GM18502 (cell line): ENCODE measurements around the gene ADAMTS8.

Experiments used
- ATAC-seq: cut with Tn5 transposase; IDR thresholded peaks from one replicate; pipeline ENCODE4 v1.9.1; 2021; ENCODE audit warnings: mild to moderate bottlenecking; ENCODE audit not compliant: unreplicated experiment, poor library complexity

The ADAMTS8 gene

GRCh38 chr11:130421199-130421585 lies 7.2 kb downstream of the ADAMTS8 start:
- ATAC-seq, result no peak

DNA sequence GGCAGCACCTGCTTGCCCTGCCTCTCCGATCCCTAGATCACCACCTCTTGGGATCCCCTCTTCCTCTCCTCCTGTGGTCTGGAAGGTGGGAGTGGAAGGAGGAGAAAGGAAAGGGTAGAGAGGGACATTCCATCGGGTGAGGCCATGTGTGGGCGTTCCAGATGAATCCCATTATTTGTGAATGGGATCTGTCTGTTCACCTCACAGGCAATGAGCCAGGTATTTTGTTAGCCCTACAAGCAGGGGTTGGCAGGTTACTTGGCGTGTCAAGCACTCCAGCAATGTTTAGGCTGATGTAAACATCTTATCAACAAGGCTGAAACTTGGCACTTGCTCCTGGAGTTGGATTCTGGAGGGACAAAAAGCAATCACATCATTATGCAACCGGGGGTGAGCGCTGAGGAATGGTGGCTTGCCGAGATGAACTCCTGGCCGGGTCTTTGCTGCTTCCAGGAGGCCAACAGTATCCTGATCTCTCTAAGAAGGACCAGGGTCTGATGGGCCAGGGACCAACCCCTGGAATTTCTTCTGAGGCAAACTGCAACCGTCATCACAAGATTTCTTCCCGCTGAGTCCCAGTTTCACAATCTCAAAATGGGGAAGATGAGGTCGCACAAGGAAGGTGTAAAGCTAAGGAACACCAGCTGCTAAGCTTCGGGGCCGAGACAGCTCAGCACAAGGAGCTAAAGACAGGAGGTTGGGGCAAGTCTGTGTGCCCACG lies 7.8 kb downstream of the ADAMTS8 start:
- no peak for ATAC-seq

DNA sequence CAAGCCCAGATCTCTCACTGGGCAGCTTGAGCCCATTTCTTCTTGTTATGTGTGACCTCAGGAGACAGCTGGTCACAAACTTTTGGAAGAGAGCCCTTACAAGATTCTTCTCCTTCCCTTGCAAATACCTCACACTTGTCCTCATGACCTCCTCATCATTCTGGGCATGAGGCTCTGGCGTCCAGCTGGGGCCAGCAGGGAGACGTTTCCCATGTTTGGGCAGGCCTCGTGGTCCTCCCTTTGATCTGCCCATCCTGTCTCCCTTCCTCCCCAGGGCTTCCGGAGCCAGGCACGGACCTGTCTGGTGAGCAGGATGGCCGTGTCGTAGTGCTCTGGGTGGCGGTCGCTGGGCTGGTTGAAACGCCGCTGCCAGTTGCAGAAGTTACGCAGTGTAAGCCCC lies 9.7 kb downstream of the ADAMTS8 start:
- ATAC-seq, result no peak

DNA sequence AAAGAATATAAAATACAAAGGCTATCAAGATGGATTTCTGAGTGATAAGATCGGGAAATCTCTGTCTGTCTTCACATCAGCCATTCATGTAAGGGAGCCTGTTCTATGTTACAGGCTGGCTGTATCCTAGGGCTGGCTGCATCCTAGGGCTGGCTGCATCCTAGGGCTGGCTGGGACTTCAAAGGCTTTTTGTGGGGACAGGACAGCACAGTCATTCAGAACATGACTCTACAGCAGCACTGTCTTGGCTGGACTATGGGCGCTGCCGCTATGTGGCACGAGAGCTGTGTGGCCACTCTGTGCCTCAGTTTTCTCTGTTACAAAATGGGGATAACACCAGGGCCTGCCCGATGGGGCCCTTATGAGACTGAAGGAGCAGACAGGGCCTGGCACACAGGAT lies 10.2 kb downstream of the ADAMTS8 start:
- ATAC-seq, result no peak

DNA sequence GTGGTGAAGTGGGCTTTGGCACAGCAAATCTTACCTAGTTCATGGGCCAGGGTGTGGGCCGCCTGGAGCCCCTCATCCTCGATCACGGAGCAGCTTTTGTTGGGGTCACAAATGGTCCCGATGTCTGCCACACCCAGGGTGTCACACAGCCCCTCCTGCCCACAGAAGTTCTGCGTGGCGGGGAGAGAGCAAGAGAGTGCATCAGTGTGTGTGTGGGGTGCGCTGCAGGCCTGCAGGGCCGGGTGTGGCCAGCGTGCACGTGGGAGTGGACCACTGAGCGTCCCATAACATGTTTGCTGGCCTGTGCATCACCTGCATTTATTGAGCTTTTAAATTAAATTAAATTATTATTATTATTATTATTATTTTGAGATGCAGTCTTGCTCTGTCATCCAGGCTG lies 11.5 kb downstream of the ADAMTS8 start:
- ATAC-seq, result no peak

- ATAC-seq, result no peak
Measured at GRCh38 chr11:130416530-130416882, 11.9 kb downstream of the ADAMTS8 start.

DNA sequence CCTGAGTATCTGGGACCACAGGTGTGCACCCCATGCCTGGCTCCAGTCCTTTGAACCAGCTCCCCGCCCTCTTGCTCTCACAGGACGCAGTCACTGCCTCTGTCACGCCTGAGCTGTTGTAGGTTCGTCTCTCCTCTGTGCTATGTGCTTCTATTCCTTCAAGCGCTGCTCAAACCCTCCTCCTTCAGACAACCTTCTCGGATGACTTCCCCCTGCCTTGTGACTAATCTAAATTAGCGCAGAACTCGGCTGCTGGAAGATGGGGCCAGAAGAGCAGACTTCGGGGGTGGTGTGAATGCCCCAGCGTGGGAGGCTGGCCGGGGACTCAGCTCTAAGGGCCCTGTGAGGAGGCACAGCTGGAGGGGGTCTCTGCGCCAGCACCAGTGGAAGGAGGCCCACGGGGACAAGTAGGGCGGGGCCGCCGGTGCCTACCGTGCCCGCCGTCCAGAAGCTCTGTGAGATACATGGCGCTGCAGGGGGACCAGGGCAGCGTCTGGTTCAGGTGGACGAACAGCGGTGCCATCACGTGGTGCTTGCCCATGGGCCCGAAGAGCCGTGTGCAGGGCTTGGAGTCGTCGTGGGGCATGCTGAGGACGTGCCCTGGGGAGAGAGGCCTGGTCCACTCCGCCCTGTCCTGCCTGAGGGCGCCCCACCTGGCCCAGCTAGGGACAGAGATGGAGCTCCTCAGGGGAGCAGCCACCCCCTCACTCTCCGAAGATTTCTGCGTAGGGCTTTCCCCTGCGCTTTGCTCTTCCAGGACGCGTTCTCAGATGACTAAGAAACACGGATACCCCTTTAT lies 12.5 kb downstream of the ADAMTS8 start:
- no peak for ATAC-seq

DNA sequence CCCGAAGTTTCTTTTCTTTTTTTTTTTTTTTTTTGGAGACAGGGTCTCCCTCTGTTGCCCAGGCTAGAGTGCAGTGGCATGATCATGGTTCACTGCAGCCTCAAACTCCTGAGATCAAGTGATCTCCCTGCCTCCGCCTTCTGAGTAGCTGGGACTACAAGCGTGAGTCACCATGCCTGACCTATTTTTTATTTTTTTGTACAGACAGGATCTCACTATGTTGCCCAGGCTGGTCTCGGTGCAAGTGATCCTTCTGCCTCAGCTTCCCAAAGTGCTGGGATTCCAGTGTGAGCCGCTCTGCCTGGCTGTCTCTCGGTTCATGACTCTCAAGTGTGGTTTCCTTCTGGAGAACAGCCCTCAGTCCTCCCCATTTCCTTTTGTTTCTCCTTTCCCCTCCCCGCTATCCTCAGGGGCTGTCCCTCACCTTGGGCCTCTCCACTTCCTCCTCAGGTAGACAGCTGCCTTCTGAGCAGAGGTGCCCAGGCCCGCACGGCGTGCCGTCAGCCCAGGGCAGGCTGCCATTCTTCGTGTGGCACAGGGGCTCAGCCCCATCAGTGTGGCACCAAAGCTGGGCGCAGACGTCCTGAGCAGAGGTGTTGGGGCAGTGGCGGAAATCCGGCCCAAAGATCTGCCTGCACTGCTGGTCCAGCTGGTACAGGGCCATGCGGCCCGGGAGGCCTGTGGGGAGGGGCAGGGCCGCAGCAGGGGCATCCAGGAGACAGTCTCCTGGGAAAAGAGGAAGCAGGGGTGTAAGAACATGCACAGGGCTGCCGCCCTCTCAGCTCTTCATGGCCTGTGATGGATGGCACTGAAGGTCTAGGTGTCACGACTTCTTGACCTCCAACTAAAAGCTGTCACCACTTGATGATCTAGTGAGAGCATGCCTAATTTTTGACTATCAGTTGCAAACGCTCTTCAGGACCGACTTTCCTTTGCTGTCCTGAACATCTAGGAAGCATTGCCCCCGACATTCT lies 14.0 kb downstream of the ADAMTS8 start:
- no peak for ATAC-seq

DNA sequence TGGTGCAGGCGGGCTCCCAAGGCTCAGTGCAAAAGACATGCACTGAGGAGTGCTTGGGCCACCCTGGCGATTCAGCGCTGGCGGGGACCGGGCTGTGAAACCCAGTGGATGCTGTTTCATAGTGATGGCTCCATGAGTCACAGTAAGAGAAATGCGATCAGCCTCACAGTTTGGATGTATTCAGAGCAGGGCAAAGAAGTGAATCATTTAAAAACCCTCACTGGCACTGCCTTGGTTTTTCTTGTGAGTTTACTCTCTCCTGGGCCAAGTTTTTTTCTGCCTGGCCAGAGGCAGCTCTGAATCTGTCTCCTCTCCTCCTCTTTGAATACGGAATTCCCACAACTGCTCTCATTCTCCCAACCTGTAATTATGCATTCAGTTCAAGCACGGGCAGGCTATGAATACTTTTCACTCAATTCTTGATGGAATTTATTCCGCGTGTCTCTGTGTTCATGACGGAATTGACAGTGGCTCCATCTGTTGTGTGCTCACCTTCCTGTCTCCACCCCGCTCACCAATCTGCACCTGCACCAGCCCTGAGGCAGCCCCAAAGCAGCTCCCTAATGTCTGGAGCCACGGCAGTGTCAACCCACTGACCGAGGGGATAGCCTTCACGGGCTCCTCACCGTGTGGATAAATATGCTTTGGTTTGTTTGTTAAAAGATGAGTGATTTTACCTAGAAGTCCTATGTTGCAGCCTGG lies 14.9 kb downstream of the ADAMTS8 start:
- no peak for ATAC-seq

- ATAC-seq, result no peak
Measured at GRCh38 chr11:130411223-130411622, 17.2 kb downstream of the ADAMTS8 start.

DNA sequence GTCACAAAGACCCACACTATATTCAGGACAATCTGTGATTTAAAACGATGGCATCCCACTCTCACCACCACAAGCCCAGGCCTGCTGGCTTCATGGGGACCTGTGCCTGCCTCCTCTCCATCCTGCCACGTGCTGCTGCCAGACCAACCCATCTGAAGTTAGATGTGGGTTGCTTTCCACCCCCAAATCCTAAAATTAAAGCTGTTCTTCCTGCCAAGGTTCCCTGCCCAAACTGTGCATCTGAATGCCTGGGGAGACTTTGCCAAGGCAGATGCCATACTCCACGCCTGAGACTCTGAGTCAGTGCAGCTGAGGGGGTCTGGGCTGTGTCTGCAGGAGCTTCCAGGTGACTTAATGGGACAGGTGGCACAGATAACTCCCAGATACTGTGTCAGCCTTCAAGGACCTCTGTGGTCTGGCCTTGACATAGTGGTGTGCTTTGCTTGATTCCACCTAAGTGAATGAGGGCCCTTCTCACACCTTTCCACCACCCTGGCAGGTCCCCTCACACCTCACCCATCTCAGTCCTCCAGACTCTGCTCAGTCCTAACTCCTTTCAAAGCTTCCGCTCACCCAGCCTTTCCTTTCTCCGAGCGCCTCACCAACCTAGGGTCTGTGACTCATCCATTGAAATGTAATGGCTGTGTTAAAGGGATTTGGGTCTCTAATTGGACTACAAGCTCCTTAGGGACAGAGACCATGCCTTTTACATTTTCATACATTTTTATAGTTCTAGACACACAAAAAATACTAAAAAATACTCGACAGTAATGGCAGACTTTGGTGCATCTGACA lies 18.6 kb downstream of the ADAMTS8 start:
- ATAC-seq, result no peak

GRCh38 chr11:130408901-130409300 lies 19.5 kb downstream of the ADAMTS8 start:
- no peak for ATAC-seq

DNA sequence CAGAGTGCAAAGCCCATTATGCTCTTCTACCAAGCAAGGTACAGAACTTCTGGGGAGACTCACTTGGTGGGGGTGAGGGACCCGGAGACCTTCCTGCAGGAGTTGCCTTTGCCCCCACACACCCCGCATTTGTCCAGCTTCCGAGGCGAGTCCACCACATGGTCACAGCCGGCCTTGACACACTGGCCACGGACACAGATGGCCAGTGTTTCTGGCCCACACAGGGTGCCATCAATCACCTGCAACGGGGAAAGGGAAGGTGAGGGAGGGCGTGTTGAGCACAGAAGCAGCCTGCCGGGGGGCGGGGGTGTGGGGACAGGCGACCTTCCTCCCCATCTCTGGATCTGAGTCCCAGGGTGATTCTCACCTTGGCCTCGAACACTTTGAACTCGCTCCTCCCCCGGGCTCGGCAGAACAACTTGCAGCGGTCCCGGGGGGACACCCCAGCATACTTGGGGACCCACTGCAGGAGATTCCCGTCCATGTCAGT lies 20.0 kb downstream of the ADAMTS8 start:
- no peak for ATAC-seq

GRCh38 chr11:130407978-130408377 lies 20.4 kb downstream of the ADAMTS8 start:
- no peak for ATAC-seq

DNA sequence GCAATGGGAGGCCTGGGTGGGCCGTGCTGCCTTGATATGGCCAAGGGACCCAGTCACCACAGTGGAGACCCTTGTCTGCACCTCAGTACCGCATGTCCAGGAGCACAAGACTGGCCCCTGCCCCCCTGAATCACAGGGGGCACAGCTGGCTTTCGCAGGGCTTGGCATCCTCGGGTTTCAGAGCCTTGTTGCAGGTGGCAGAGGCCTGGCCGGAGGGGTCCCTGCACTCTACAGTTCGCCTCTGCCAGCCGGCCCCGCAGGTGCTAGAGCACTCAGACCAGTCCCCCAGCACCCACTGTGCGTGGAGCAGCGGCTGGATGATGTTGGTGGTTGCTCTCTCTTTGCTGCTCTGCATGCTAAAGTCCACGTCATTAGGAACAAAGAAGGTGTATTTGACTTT lies 23.0 kb downstream of the ADAMTS8 start:
- ATAC-seq, result no peak

GRCh38 chr11:130404727-130405126 lies 23.7 kb downstream of the ADAMTS8 start:
- ATAC-seq, result no peak

- ATAC-seq, result no peak
Measured at GRCh38 chr11:130403967-130404366, 24.4 kb downstream of the ADAMTS8 start.

GRCh38 chr11:130403271-130403804 lies 25.1 kb downstream of the ADAMTS8 start:
- ATAC-seq, result no peak

DNA sequence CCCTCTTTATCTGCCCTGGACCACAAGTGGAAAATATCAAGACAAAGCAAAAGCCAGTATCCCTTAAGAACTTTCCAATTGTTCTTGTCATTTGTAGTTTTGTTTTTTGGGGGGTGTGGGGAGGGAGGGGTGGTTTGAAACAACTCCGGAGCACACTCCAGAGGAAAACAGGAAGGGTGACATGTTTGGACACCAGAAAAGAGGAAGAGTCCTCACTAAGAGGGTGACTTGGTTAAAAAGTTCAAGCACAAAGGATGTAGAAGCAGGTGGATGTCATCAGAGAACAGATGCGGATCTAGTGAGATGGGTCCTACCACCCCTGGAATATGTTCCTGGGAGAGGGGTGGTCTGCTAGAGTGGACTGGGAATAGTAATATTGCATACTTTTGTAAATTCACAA lies 25.8 kb downstream of the ADAMTS8 start:
- ATAC-seq, result no peak
